Brain pericyte (primary cell): ENCODE measurements around the gene MAST4.

ENCODE experiments used
- DNase-seq: peaks from one replicate; pipeline ENCODE4 v3.0.0-alpha.2; 2012; ENCODE audit warnings: low read depth, low spot score

MAST4 gene

DNA sequence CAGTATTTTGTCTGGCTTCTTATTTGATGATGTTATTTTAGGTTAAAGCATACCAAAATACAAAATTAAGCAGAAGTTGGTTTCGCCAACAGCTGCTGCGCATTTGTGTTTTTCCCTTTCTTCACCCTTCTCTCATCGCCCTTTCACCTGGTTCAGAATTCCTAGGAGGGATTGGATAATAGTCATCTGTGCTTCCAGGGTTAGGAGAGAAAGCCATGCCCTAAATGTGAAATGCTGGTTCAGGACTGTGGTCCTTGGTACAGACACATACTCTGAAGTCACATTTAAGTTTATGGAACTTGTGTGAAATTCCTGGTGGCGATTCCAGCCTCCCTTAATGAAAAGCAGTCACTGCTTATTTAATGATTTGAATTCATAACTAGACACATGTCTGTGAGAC lies 7.7 kb downstream of the MAST4 start:
- DNase-seq, result no peak

DNA sequence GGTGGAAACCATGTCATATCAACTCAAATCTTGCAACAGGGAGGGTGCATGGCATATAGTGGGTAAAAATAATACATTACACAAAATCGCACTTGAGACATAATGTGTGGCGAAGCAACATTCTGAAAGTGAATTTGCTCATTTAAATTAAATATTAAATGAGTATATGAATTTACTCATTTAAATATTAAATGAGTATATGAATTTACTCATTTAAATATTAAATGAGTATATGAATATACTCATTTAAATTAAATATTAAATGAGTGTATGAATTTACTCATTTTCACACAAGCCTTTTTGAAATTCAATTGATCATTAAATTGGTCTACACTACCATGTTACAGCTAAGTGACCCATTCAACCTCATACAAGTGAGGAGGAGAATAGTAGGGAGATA lies 10.5 kb downstream of the MAST4 start:
- no peak for DNase-seq

DNA sequence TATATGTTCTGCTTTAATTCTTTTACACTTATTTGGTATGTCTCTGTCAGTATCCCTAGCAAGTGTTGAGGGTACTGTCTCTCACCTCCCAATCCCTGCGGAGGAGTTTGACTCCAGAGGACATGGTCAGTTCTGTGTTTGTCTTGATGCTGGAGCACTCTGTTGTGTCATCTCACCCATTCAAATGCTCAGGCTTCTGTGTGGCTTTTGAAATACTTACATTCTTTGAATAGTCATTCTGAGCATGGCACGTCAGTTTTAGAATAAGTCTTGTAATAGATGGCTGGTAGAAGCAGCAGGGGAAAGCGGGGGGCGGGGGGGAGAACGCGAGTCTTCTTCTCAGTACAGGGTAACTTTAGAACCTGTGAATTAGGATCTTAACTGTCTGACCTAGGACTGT lies 12.3 kb downstream of the MAST4 start:
- no peak for DNase-seq

DNA sequence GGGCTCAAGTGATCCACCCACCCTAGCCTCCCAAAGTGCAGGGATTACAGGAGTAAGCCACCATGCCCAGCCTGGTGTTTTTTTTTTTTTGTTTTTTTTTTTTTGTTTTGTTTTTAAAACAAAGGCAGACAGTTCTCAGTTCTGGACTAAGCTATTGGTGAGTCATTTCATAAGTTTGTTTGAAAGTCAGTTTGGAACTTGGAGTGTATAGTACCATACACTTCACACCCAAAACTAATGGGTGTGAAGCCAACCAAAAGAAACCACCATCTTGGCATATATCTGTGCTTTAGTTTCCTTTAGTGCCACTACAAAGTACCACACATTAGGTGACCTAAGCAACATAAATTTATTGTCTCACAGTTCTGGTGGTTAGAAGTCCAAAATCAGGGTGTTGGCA lies 13.4 kb downstream of the MAST4 start:
- no peak for DNase-seq

DNA sequence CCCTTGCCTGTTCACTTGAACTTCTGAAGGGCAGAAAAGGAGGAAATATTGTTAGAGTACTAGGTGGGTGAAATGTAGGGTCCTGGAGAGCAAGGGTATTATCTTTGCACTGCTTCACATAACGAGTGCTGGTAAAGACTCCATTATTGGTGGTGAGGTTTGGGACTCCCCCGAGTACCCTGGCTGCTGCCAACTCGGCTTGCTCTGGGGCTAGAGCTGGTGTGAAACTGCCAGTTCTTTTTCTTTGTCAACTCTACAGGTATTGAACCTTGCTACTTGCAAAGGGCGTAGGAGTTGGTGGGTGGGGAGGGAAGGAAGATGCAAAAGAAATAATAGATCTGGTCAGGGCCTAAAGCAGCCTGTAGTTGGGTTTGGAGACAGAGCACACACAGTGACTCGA lies 16.0 kb downstream of the MAST4 start:
- no peak for DNase-seq

DNA sequence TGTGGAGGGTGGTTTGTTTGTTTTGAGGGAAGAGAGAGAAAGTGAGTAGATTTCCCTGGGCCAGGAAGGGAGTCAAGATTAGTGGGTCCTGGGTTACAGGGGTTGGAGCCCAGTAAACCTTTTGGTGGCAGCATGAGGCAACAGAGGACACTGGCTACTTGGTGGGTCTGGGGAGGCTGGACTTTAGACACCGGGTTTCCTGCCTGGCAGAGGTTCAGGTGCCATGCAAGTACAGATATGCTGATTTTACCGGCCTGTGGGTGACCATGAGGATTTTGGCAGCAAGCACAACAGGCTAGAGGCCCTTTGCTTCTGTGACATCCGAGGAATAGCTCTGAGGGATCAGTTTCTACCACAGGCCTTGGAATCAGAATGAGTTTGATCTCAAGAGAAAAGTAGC lies 18.9 kb downstream of the MAST4 start:
- DNase-seq, result no peak

DNA sequence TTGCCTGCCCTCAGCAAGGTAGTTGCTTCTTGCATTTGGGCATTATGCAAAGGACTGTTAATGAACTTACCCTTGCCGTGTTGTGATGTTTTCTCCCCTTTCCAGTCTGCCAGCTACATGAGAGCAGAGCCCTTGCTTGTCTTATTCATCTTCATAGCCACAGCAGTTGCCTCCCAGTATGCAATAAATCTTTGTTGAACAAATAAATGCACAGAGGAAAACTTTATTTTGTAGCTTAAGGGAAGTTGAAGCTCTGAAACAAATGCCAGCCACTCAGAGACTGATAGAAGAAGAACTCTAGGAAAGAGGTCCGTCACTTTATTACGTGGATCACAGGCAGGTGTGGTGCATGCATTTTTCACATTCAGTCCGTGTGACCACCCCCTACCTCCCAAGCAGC lies 19.7 kb downstream of the MAST4 start:
- no peak for DNase-seq

DNA sequence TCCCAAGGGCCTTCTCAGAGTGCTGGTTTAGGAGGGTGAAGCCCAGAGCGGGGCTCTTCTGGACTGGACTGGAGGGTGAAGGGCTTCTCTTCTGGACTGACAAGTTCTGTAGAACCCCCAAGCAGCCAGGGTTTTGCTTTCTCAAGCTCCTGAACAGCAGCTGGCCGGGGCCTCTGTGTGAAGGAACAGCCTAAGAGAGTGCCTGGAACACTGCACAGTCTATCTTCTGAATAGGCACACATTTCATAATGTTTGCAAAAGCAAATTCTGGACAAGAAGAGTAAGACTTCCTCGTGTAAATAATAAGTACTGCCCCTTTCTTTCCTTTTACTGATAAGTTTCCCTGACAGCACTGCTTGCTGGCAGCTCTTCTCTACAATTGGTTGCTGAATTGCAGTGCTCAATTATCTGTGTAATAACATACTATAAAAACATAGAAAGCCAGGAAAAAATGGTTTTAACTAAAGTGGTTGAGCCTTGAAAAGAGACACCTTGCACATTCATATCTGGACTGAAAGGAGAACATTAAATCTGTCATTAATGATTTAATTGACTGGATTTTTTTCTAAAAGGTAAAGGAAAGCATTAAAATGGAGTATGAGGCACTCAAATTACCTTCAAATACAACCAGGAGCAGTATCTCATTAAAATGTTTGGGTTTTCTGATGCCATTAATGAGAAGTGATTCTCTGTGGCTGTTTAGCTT lies 20.5 kb downstream of the MAST4 start:
- no peak for DNase-seq

DNA sequence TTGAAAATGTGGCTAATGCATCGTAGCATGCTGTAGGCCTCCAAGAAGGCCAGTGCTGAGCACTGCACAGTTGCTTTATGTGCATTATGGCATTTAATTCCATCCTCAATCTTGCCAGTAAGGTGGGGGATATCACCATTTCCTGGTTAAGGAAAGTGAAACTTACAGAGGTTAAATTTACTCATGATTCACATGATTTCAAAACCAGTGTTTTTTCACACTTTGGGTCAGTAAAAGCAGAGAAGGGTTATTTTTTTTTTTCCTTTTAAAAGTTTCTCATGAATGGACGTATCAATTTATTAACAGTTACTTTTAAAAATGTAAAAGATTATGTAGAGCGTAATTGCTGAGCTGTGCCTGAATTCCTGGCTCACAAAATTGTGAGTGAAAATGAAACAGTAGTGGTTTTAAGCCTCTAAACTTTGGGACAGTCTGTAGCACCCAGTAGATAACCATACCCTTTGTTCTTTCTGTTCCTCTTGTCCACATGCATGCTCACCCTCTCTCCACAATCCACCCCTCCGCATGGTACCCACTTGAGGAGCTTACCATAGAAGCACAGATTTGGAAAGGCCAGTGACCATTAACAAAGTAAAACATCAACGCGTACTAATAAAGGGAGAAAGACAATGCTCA lies 21.2 kb downstream of the MAST4 start:
- DNase-seq, result no peak

DNA sequence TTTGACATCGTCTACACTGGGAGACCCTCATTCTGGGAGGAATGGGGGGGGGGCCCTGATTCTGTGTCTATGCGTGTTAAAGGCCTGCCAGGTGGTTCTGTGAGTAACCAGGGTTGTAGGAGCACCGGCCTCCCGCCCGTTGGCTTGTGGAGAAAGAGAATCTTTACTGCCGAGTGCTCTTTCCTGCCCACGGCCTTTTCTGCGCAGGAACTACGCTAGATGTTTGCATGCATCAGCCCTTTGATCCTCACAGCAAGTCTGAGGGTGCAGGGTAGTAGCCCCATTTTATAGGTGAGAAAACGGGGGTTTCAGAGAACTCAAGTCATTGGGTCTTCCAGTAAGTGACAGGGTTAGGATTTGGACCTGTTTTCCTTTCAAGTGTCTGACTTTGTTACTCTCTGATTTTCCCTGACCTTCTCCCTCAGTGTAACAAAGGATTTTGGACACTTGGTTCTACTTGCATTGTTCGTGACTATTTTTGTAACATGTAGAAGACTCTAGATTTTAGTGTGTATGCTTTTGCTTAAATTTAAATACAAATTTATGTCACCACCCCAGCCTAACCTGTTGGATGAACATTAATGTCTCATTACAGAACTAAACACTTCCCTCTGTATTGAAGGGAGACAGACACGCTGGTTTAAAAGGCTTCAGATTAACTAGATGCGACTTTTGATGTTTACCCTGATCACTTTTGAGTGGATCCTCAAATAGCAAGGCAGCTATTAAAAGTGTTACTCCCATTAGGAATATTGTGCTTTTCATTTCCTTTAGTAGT lies 22.0 kb downstream of the MAST4 start:
- no peak for DNase-seq

DNA sequence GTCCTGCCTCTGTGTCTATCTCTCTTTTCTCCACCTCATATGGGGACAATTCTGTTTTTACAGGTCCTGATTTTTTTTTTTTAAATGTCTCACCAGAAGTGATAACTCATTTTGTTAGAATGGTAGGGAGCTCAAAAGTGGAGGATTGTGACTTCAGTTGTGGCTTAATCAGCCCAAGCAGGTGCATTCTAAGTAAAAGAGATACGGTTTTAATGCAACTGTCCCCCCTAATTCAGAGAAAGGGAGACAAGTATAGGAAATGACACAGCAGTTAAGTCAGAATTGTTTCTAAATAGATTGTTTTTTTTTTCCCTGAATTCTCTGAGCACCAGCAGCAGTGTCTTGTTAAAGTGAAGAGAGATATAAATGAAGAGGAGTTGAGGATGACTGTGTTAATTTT lies 24.5 kb downstream of the MAST4 start:
- DNase-seq, result no peak

DNA sequence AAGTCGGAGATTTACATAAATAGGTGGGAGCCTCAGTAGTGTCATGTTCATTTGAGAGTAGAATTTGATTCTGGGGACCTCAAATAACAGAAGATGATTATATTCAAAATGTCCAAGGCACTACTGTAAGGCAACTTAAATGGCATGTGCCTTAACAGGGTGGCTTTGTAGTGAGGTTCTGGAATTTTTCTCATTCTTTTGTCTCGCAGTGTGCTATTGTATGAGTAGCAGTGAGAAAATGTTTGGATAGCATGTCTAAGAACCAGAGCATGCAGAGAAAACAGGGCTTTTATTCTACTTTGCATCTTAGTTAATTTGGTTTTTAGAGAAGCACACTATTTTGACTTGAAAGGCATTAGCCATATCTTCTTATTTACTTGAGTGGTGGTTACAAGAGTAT lies 25.0 kb downstream of the MAST4 start:
- no peak for DNase-seq

DNA sequence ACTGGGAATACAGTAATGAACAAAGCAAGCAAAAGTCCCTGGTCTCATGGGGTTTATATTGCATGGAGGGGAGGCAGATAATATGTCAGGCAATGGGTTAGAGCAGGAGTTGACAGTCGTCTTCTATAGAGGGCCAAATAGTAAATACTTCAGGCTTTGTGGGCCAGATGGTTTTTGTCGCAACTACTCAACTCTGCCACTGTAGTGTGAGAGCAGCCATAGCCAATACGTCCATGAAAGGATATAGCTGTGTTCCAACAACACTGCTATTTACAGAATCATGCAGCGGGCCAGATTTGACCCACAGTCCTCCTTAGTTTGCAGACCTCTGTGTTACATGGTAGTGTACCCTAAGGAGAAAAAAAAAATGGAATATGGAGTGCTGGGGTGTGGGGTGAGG lies 25.5 kb downstream of the MAST4 start:
- DNase-seq, result no peak

DNA sequence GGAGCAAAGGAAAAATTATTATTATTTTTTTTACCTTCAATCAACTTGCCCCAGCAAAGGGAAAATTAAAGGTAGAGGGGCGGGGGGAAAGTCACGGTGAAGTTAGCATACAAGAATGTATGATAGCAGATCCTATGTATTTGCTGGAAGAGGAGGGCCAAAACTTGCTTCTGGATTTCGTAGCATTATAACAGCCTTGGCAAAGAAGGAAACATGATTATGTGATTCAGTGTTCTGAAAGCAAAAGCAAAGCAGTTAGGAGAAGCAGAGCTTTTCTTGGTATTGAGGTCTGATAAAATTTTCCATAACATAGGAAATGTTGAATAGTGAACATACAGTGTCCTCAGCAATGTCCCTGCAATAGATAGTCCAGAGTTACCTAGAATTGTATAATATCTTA lies 32.4 kb downstream of the MAST4 start:
- no peak for DNase-seq

DNA sequence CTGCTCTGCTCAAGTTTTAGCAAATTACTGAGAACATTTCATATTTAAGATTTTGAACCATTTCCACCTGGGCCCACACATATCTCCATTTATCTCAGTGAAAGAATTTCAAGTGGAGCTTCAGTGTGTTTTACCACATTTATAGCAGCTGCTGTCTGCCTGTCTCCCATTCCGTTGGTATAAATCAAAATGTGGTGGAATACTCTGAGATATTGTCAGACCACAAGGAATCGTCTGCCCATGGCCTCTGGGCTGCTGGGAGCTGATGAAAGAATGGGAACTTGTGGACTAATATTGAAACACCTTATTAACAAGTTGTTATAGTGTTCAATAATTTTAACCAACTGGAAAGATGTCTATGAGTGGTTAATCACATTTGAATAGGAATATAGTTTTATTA lies 33.3 kb downstream of the MAST4 start:
- DNase-seq, result no peak

DNA sequence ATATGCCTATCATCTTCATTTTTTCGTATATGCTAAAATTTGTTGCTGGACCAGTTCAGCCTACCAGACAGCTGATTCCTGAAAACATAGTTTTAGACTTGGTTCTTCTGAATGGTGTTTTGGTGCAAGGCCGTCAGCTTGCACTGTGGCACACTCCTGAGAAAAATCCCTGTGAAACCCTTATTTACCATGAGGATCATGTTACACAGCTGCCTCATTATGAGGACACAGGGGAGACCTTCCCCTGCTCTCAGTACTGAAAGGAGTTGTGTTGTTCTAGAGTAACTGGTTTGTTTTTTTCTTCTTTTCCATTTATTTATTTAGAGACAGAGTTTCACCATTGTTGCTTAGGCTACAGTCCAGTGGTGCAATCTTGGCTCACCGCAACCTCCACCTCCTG lies 37.6 kb downstream of the MAST4 start:
- peak; percentile 32 for DNase-seq

DNA sequence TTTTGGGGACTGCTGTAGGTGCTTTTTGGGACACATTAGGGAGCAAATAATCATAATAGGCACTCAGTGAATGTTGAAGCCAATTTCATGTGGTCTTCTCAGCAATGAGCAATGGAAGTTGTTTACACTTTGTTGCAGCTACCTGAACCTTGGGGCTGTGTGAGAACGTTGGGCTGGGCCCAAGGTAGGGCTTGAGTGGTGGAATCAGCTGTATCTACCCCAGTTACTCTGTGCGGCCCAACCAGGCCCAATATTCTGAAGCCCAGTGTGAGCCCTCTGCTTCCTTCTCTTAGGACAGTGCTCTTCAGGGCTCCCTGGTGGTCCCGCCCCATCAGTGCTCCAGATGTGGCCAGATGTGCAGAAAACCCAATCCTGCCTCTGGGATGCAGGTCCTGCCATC lies 38.4 kb downstream of the MAST4 start:
- DNase-seq, result no peak

DNA sequence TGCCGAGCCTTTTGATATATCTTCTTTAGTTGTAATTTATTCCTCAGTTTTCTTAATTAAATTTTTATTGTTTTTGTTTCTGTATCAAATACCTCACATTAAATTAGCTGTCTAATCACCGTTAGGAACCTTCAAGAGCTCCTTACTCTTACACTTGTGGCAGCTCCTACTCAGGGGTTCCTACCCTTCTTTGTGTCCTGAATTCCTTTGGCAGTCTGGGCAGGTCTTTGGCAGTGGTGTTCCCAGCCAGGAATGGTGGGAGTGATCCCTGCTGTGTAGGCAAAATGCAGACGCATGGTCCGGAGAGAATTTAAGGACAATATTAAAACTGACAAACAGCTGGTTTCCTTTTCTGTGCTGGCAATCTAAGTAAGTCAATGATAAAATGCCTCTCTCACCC lies 41.8 kb downstream of the MAST4 start:
- no peak for DNase-seq

DNA sequence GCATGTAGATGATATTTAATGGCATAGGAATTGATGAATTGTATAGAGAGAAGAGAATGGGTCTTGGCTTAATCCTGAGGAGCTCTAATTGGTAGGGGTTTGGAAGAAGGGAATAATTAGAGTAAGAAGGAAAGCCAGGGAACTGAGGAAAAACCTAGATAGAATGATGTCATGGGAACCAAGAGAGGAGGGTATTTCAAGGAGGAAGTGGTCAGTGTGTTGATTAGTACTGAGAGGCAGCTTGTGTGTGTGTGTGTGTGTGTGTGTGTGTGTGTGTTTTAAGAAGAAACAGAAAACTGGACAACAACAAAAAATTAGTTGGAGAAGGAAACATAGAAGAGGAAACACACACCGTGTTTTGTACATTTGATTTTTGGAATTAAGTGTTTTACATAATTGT lies 42.8 kb downstream of the MAST4 start:
- no peak for DNase-seq

DNA sequence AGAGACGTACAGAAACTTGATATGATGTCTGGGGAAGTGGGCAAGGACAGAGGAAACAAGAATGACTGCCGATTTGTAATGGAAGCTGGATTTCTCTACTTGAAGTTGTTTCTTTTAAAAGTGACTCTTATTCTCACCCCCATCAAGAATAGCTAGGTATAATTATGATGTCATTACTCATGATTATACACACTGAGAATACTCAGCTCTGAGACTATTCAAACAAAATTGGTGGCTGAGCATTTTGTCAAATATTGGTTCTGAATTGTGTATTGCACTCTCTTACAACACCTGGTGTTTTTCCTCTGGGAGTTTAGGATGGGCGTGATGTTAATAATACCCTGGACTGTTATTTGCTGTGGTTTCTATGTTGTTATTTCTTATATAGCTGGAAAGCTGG lies 46.3 kb downstream of the MAST4 start:
- DNase-seq, result no peak

DNA sequence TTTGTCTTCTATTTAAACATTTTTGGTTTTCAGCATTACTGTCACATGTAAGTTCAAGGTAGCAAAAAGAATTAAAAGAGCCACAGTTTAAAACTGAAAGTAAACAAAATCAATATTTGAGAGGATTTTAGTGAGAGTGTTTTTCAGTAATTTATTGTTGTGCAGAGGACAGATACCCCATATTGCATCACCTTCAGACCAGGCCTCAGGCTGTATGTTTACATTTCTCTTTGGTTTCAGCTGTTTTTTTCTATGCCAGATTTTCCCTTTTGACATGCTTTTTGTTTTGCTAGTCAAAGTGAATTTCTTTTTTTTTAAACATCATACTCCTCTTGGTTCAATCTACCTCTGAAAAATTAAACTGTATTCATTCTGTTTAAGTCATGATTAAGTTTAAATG lies 47.2 kb downstream of the MAST4 start:
- DNase-seq, result no peak

DNA sequence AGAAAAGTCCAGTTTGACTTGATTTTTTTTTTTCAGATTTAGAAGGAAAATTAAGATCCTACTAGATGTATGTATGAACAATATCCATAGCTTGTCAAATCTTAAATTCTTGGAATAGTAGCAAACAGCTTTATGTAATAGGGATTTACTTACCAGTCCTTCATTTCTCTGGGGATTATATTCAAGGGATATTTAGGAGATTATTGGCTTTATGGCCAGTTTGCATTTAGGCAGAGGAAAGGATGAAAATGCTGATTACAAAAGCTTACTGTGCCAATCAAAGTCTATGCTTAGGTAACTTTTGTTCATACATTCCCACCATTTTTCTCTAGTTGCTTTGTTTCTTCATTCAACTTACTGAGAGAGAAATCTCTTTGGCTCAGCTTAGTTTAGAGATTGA lies 47.9 kb downstream of the MAST4 start:
- DNase-seq, result no peak

DNA sequence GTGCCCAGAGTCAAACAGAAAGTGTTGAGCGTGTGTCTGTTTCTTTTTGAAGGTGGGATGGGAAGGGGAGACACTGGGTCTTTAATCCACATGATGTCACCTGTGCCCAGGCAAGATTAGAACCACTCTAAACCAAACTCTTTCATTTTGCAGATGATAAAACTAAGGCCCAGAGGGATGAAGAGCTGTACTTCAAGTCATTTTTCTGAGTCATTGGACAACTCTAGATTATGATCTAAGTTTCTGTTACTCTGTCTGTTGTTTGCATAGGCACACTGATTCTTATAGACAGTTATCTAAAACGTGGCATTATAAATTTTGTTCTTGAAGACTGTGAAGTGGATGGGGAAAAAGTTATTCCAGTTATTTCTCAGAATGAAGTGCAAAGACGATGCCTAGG lies 48.8 kb downstream of the MAST4 start:
- DNase-seq, result no peak
